ENCODE data around the gene ST6GALNAC3.

DNA sequence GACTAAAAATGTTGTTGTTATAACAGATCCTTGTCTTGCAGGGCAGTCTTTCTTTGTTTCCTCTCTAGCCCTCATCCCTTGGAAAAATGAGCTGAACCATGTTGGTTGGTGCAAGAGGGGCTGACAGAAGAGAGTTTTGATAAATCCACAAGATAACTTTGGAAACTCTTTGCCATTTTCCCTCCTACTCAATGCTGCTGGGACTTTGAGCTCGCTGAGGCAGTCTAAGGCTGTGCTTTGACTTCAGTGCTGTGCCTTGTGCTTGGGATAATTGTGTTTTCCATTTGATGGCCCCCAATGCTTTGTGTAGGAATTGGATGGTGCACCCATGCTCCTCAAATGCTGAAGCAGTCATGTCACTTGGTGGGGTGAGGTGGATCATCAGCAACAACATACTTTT is 31.7 kb downstream of the ST6GALNAC3 start:
- no peak for TF ChIP-seq EZH2 (IDR thresholded peaks at IDR 0.05; ENCODE audit: low read length)
- TF ChIP-seq, protein P1, sequence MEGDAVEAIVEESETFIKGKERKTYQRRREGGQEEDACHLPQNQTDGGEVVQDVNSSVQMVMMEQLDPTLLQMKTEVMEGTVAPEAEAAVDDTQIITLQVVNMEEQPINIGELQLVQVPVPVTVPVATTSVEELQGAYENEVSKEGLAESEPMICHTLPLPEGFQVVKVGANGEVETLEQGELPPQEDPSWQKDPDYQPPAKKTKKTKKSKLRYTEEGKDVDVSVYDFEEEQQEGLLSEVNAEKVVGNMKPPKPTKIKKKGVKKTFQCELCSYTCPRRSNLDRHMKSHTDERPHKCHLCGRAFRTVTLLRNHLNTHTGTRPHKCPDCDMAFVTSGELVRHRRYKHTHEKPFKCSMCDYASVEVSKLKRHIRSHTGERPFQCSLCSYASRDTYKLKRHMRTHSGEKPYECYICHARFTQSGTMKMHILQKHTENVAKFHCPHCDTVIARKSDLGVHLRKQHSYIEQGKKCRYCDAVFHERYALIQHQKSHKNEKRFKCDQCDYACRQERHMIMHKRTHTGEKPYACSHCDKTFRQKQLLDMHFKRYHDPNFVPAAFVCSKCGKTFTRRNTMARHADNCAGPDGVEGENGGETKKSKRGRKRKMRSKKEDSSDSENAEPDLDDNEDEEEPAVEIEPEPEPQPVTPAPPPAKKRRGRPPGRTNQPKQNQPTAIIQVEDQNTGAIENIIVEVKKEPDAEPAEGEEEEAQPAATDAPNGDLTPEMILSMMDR (optimal IDR thresholded peaks at IDR 0.05 in 1 of 3, IDR thresholded peaks at IDR 0.05 in 1 of 3, conservative IDR thresholded peaks at IDR 0.05 in 1 of 3; ENCODE audit: extremely low read depth in 1 of 3, insufficient read depth in 2 of 3, low read length in 3 of 3), result no peak

All from keratinocyte (primary cell).